ENCODE data around the gene CACNA1D.

GRCh38 chr3:53523346-53523745, 28.9 kb downstream of the CACNA1D start:
- TF ChIP-seq POLR2AphosphoS5 (IDR thresholded peaks at IDR 0.05; ENCODE audit: low read depth, low read length) (no peak), POLR2A (IDR thresholded peaks at IDR 0.05; ENCODE audit: low read depth, low read length) (no peak), TAF1 (IDR thresholded peaks at IDR 0.05; ENCODE audit: borderline replicate concordance, low read depth, low read length) (no peak)

Measured in GM12892 (cell line).